Brain pericyte (primary cell): ENCODE measurements around the gene GRAMD1B.
A peak's percentile ranks its signal among the peaks of the same experiment; 100 is the strongest.
"Not testable (repeated sequence)": the region's sequence is repeated elsewhere in the genome, so short reads cannot be mapped to it uniquely, and the experiment has no call there.

Experiments used
- DNase-seq: peaks from one replicate; pipeline ENCODE4 v3.0.0-alpha.2; 2012; ENCODE audit warnings: low read depth, low spot score

Gene GRAMD1B

DNA sequence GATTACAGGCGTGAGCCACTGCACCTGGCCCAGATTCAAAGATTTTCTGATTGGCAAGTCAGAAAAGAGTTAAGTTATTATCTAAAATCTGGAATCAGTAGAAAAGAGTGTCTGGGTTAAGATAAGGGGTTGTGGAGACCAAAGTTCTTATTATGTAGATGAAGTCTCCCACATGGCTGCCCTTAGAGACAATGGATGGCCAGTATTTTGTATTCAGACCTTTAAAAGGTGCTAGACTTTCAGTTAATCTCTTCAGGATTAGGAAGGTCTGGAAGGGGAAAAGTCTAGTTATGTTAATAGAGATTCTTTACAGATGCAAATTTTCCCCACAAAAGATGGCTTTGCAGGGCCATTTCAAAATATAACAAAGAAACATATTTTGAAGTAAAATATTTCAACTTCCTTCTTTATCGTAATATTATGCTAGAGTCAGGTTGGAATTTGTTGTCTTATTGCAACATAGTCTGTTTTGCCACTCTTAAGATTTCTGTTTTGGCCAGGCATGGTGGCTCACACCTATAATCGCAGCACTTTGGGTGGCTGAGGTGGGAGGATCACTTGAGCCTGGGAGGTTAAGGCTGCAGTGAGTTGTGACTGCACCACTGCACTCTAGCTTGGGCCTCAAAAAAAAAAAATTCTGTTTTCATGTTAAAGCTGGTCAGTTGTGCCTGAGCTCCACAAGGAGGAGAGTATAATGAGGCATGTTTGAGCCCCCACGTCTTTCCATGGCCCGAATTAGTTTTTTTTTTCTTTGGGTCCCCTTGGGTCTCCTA, 14.0 kb downstream of the GRAMD1B start:
- DNase-seq = no peak

DNA sequence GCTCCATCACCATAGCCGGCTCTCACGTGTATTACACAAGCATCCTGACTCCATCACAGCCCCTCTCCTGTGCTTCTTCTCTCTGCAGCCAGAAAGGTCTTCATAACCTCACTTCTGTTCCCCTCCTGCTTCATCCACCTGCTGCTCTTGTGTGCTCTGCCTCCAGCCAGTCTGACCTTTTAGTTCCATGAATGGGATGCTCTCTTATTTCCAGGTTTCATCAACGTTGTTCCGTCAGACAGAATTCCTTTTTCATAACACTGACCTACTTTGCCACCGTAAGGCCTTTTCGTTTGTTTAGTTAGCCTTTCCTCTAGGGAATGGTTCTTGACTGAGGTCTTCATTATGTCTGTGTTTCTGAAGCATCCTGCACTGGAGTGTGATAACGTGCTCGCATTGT, 18.8 kb downstream of the GRAMD1B start:
- no peak for DNase-seq

DNA sequence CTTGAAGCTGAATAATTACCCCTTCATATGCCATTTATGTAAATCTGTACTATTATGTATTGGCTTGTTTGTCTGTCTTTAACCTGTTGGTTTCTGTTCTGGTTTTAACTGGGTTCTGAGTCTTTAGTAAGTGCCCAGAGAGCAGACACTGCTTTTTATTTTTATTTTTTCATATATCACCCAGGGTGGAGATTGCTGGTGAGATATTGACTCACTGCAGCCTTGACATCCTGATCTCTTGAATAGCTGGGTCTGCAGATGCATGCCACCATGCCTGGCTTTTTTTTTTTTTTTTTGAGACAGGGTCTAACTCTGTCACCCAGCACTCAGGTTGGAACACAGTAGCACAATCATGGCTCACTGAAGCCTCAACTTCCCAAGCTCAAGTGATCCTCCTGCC, 19.4 kb downstream of the GRAMD1B start:
- no peak for DNase-seq

DNA sequence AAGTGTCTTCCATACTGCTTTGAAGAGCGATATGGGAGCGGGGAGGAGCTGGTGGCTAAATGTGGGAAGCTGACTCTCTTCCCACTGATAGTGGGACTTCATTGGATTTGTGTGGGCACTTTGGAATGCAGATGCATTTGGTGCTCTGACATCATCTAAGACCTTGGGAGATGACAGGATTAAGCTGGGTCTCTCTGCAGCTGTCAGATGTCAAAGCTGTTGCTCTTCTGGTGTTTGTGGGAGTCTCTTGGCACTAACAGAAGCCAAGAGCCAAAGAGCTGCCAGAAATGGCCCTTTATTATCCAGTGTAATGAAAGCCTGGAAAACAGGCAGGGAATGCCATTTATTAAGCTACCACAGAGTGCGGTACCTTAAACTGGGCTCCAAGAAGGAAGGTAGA, 20.6 kb downstream of the GRAMD1B start:
- no peak for DNase-seq

DNA sequence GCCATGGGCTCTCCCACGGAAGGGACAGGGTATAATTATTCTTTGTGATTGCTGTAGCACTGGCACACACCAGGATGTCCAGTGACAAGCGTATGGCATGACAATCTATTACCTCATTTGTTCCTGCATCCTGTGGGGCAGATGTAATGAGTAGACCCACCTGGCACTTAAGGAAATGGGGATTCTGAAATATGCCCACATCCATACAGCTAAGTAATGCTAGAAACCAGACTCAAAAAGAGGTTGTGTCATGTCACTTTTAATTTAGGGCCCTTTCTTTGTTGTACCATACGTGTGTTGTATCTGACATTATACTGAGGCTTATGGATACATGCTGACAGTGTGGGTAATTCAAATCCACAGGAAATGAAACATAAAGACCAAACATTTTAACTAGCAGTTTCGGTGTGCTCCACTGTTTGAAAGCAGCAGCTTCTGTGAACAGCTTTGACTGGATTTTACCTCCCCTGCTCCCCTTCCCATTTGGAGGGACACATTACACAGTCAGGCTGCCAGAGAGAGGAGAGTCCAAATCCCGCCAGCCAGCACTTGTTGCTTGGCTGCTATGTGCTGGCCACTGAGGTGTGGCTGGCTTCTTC, 21.2 kb downstream of the GRAMD1B start:
- no peak for DNase-seq

DNA sequence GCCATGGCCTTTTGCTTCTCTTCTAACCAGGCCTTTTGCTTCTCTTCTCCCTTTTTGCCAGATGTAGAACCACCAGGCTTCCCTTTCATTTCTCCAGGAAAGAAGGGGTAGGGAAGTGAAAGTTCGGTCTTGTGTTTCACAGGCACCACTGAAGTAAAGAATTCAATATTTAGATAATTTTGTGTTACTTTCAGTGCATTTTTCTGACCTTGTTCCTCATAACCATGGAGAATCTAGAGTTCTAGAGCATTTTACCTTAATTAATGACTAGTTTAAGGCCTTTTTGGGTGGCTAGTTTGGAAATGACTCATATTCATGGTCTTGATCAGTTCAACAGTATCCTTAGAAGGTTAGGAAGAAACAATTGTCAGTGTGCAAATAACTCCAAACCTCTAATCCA, 22.7 kb downstream of the GRAMD1B start:
- DNase-seq = no peak

DNA sequence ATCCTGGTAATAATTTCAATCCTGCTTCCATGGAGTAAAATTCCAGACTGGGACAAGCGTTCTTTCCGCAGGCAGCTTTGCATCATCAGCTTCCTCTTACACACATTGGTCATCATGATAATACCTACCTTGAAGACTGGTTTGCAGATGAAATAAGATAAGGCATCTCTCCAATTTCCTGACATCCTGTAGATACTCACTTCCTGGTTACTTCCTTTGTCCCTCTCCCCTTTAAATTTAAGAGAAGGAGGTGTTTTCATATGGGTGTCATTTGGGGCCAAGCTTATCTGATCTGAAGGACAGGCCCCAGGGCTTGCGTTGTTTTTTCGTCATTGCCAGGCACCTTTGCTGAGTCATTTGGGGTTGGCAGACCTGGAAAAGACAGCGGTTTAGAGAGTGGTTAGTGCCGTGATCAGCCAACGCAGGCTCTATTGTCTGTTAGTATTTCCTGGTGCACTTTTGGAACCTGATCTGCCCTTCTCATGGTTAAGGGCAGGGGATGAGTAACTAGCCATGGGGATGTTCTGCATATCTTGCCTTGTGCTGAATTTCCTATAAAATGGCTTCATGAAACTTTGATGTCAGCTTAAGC, 24.1 kb downstream of the GRAMD1B start:
- DNase-seq = no peak

DNA sequence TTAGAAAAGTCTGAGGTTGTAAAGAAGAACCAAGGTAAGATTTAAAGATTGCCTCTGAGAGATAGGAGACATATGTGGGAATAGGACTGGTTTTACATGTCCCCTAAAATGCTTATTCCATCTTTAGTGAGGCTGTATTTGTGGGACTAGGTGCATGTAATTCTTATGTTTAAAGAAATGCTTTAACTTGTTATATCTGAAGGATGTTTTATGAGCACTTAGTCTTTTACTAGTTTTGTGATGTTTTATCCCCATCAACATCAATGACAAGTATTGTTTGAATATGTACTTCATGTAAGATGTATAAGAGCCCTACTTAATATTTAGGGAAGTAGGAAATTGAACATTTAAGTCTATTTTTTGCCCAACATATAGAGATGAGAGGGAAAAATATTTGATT, 24.7 kb downstream of the GRAMD1B start:
- DNase-seq = no peak

DNA sequence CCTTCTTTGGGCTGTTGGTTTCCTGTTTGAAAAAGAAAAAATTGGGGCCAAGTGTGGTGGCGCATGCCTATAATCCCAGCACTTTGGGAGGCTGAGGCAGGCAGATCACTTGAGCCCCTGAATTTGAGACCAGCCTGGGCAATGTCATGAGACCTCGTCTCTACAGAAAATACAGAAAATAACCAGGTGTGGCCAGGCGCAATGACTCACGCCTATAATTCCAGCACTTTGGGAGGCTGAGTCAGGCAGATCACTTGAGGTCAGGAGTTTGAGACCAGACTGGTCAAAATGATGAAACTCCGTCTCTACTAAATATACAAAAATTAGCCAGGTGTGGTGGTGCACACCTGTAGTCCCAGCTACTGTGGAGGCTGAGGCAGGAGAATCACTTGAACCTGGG, 26.4 kb downstream of the GRAMD1B start:
- not testable (repeated sequence) for DNase-seq

DNA sequence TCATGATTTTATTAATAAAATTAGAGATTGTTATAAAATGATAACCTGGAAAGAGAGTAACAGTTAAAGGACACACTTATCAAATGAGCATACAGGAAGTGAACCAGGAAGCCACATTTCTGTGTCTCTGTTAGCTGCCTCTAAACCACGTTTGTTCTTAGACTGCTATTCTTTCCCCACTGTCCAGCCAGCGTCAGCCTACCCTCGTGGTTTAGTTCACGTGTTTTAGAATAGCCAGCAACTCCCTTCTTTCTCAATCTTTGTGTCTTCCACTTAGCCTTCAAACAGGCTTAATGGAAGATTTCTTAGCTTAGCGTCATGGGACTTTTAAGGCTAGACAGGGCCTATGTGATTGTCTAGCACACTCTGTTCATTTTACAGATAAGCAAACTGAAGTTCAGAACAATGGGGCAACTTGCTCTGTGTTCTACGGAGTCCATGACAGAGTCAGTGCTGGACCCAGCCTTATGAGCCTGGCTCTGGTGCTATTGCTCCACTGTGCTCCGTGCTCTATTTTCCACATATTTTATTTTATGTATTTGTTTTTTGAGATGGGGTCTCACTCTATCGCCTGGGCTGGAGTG, 27.2 kb downstream of the GRAMD1B start:
- no peak for DNase-seq

DNA sequence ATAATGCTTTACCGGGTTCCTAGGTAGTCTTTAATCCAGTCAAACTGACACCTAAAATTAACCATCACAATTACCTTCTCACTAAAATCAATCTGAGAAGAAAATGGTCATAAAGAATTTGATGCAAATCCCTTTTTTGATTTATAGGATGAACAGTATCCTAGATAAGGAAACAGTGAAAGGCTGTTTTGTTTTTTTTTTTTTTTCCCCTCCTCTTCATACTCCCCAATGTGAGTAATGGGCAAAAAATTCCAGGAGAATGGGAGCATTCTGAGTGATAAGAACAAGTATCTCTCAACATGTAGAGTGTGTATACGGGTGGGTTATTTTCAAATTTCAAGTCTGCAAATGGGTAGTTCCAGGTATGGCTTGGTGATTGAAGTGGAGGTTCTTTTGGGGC, 28.4 kb downstream of the GRAMD1B start:
- no peak for DNase-seq

DNA sequence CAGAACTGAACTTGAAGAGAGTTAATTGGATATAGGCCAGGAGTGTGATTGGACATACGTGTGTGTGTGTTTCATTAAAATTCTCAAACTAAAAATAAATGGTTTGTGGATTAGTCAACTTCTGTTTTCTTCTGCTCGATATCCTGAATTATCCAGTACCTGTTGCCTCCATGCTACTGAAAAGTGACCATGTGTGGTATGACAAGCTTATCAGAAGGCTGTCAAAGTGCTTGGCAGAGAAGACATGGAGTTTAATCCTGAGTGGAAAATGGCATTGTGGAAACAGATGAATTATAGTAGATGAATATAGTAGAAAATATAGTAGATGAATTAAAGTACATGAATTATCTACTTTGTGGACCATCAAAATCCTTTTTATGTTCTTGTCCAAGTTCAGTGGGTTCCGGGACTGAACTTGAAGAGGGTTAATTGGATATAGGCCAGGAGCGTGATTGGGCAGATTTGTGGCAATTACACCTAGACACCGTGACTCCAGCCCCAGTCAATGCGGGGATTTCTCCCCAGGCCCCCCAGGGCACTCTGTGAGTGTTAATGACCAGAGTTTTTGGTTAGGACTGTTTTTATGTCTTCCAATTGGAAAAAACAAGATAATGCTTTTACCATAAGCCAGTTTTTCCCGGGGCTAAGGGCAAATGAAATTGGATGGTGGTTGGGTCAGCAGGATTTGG, 30.1 kb downstream of the GRAMD1B start:
- no peak for DNase-seq

DNA sequence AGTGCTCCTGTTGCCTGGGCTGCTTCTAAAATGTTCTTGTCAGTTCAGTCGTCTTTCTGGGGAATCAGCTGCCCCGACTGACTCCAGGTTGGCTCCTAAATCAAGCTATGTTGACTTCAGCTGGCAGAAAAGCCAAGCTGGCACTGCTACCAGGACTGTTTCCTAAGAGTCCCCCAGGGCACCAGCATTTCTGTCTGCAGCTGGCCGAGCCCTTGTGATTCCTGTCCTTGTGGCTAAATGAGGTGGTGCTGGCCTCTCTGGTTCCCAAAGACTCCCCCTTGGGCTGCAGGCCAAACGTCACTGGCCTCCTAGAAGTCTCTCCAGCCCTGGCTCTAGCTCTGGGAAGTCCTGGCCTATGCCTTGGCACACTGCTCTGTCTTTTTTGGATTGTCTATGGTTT, 31.1 kb downstream of the GRAMD1B start:
- DNase-seq = no peak

DNA sequence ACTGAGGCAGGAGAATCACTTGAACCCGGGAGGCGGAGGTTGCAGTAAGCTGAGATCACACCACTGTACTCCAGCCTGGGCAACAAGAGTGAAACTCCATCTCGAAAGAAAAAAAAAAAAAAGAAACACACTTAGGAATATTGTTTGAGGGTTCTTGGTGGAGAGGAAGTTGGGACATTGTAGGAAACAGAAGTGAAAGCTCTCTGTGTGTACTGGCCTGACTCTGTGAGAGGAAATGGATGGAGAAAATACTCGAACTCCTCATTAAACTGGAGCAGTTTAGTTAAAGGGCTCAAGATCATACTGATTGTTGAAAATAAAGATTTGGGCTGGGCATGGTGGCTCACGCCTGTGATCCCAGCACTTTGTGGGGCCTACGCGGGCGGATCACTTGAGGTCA, 35.6 kb downstream of the GRAMD1B start:
- DNase-seq = not testable (repeated sequence)

DNA sequence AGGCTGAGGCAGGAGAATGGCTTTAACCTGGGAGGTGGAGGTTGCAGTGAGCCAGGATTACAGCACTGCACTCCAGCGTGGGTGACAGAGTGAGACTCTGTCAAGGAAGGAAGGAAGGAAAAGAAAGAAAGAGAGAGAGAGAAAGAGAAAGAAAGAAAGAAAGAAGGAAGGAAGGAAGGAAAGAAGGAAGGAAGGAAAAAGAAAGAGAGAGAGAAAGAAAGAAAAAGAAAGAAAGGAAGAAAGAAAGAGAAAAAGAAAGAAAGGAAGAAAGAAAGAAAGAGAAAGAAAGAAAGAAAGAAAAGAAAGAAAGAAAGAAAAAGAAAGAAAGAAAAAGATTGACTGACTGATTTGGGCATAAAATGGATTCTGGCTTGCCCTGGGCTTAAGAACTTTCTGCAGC, 36.1 kb downstream of the GRAMD1B start:
- not testable (repeated sequence) for DNase-seq

DNA sequence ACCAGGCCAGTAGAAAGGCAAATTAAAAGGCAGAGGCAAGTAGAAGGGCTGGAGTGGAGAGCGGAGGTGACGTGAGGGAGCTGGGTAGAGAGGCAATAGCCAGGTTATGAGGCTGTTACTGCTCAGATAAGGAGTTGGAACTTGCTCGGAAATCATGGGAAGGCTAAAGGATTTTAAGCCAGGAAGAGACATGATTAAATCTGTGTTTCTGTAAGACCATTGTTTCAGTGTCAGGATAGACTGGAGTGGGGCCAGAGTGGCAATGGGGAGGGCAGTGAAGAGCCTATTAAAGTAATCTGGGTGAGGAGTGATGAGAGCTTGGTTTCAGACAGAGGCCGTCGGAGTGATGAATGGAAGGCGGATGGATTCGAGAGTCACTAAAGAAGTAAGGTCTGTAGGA, 39.0 kb downstream of the GRAMD1B start:
- DNase-seq = no peak

DNA sequence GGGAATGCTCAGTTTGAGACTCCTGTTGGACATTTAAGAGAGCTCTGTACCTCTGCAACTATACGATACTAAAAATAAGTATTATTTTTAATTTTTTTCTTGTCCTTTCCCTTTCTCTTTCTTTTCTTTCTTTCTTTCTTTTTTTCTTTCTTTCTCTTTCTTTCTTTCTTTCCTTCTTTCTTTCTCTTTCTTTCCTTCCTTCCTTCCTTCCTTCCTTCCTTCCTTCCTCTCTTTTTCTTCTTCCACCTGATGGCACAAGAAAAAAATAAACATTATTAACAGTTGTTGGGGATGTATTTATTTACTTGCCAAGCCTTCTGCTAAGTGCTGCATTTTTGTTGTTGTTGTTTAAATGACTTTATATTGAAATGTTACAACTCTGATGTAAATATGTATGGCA, 39.5 kb downstream of the GRAMD1B start:
- no peak for DNase-seq

DNA sequence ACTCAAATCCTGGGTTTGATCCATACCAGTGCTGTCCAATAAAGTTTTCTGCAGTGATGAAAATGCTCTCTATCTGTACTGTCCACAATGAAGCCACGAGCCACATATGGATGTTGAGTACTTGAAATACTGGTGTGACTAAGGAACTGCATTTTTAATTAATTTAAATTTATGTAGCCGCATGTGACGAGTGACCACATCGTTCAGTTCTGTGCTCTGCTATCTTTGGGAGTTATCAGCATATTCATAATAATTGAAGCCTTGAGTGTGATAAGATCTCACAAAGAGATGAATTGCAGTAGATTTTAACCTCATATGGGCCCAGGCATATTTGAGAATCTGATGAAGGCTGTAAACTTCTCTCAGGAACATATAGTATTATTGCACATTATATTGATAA, 40.8 kb downstream of the GRAMD1B start:
- DNase-seq = no peak

DNA sequence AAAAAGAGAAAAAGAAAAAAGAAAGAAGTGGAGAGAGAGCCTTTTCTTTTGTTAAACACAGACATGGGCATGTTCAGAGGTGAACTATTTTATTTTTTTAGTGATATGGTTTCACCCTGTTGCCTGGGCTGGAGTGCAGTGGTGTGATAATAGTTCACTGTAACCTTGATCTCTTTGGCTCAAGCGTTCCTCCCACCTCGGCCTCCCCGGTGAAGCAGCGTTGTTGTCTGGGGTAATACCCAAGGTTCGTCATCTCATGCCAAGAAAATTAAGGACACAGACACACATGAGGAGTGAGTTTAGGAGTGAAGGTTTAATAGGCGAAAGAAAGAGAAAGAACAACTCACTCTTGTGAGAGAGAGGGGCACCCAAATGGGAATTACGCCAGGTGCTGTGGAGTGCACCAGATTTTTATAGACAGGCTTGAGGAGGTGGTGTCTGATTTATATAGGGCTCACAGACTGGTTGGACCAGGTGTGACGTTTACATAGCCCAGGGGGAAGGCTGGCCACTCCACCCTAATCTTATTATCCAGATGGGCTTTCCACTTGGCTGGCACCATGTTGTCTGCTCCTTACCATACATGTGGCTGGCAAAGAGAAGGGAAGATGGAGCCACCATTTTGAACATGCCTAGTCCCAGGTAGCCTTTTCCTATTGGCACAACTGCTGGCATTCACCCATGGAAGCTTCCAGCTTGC, 42.3 kb downstream of the GRAMD1B start:
- DNase-seq = no peak

DNA sequence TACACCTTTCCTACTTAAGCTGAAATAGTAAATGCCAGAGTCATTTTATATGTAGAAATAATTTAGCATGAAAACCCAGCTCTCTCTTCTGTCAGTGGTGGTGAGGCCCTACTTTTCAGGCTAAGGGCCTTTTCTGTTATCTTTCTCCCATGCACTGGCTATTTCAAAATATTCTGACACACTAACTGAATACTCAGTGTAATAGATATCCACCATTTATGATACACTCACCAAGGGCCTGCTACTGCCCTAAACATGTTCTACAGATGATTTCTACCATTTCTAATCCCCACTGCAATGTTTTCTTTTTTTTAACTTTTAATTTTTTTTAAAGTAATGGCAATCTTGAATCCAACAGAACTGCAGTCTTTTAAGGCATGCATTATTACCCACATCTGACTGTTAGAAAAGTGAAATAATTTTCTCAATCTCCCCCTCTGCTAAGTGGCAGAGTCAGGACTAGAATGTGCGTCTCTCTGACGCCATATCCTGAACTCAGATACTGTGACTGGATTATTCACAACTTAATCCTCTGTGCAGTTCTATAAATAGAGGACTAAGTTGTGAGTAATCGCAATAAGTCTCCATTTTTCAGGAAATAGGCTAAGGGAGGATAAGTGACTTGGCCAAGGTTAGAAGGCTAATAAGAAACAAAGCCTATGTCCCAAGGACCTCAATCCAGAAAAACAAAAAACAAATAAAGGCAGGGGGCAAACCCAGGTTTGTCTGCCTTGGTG, 44.0 kb downstream of the GRAMD1B start:
- peak; percentile 20 for DNase-seq

DNA sequence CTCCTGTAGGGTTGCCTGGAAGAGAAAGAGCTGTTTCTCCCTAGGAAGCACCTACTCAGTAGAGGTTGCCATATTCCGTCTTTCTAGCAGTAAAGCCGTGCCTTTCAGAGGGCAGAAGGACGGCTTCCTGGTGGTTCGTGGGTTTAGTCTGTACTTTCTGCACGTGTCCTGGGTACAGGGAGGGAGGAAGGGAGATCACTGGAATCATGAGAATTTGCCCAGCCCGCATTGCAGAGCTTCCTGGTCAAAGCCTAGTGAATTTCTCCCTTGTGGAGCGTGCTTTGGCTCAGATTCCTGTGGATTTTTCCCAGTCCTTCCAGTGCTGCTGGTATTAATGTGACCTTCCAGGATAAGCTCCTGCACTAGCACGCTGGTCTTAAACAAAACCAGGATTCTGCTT, 44.9 kb downstream of the GRAMD1B start:
- DNase-seq = no peak
